C4-2B (cell line): ENCODE data around the gene PRM1.

Experiments
- CTCF ChIP-seq: fragments of 450-650 bp; conservative IDR thresholded peaks from 2 replicates; pipeline ENCODE4 v1.5.1; 2017; ENCODE audit warnings: mild to moderate bottlenecking
- ZFX ChIP-seq: fragments of 450-650 bp; IDR thresholded peaks from 2 replicates; pipeline ENCODE4 v1.6.1; 2017

DNA sequence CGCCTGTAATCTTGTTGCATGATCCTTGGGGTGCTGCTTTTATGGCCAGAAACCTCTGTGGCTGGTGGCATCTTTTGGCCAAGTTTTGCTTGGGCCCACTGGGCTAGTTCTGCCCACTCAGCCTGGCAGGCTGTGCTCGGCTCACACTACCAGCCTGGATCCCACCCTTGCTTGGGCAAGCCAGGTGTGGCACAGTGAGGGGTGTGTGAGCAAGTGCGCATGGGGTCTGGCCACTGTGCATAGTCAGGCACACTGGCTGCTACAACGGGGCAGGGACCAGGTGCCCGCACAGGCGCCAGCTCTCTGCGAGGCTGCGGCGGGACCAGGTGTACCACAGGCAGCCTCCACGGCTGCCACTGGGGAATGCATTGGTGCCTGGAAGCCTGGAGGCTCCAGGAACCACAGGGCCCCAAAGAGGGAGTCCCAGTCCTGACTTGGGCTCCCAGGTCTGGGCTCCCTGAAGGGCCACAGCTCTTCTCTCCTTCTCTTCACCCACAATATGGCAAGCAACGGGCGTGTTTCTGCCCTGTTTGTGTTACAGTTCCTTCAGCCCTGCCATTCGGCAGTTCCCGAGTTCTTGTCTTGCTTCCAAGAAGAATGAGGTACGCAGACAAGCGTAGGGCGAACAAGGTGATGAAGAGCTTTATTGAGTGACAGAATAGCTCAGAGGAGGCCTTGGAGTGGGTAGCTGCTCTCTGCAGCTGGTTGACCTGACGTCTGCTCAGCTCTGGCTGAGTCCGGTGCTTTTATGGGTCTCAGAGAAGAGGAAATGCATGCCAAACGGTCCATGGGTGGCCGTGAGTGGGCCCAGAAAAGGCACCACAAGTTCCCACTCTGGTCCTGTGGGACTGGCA, 26.7 kb upstream of the PRM1 start:
- no peak for TF ChIP-seq CTCF
- TF ChIP-seq ZFX, result no peak
